ENCODE data around the gene TAF4B. TPM values are rescaled to one million over a fixed set of nuclear protein-coding genes. Genes with fewer than 3 reads are reported as not detected.

Gene TAF4B
- total and polyA plus RNA-seq, 2 of the 8 experiments (the other 6 are each of a cell fraction or from before 2014, with no cell fraction given): 9.3 to 19.8 TPM

DNA sequence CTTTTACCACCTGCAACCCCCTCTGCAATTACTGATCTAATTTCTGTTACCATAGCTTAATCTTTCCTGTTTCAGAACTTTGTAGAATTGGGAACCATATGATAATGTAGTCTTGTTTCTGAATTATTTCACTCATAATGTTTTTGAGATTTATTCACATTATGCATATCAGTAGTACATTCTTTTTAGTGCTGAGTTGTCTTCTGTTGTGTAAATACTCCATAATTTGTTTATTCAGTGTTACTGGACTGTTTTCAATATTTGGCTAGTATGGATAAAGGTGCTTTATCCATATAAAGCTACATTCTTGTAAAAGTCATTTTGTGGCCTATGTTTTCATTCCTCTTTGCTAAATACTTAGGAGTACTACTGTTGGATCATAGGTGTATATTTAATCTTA, 152.5 kb downstream of the TAF4B start (continued):
- TF ChIP-seq, protein P1, sequence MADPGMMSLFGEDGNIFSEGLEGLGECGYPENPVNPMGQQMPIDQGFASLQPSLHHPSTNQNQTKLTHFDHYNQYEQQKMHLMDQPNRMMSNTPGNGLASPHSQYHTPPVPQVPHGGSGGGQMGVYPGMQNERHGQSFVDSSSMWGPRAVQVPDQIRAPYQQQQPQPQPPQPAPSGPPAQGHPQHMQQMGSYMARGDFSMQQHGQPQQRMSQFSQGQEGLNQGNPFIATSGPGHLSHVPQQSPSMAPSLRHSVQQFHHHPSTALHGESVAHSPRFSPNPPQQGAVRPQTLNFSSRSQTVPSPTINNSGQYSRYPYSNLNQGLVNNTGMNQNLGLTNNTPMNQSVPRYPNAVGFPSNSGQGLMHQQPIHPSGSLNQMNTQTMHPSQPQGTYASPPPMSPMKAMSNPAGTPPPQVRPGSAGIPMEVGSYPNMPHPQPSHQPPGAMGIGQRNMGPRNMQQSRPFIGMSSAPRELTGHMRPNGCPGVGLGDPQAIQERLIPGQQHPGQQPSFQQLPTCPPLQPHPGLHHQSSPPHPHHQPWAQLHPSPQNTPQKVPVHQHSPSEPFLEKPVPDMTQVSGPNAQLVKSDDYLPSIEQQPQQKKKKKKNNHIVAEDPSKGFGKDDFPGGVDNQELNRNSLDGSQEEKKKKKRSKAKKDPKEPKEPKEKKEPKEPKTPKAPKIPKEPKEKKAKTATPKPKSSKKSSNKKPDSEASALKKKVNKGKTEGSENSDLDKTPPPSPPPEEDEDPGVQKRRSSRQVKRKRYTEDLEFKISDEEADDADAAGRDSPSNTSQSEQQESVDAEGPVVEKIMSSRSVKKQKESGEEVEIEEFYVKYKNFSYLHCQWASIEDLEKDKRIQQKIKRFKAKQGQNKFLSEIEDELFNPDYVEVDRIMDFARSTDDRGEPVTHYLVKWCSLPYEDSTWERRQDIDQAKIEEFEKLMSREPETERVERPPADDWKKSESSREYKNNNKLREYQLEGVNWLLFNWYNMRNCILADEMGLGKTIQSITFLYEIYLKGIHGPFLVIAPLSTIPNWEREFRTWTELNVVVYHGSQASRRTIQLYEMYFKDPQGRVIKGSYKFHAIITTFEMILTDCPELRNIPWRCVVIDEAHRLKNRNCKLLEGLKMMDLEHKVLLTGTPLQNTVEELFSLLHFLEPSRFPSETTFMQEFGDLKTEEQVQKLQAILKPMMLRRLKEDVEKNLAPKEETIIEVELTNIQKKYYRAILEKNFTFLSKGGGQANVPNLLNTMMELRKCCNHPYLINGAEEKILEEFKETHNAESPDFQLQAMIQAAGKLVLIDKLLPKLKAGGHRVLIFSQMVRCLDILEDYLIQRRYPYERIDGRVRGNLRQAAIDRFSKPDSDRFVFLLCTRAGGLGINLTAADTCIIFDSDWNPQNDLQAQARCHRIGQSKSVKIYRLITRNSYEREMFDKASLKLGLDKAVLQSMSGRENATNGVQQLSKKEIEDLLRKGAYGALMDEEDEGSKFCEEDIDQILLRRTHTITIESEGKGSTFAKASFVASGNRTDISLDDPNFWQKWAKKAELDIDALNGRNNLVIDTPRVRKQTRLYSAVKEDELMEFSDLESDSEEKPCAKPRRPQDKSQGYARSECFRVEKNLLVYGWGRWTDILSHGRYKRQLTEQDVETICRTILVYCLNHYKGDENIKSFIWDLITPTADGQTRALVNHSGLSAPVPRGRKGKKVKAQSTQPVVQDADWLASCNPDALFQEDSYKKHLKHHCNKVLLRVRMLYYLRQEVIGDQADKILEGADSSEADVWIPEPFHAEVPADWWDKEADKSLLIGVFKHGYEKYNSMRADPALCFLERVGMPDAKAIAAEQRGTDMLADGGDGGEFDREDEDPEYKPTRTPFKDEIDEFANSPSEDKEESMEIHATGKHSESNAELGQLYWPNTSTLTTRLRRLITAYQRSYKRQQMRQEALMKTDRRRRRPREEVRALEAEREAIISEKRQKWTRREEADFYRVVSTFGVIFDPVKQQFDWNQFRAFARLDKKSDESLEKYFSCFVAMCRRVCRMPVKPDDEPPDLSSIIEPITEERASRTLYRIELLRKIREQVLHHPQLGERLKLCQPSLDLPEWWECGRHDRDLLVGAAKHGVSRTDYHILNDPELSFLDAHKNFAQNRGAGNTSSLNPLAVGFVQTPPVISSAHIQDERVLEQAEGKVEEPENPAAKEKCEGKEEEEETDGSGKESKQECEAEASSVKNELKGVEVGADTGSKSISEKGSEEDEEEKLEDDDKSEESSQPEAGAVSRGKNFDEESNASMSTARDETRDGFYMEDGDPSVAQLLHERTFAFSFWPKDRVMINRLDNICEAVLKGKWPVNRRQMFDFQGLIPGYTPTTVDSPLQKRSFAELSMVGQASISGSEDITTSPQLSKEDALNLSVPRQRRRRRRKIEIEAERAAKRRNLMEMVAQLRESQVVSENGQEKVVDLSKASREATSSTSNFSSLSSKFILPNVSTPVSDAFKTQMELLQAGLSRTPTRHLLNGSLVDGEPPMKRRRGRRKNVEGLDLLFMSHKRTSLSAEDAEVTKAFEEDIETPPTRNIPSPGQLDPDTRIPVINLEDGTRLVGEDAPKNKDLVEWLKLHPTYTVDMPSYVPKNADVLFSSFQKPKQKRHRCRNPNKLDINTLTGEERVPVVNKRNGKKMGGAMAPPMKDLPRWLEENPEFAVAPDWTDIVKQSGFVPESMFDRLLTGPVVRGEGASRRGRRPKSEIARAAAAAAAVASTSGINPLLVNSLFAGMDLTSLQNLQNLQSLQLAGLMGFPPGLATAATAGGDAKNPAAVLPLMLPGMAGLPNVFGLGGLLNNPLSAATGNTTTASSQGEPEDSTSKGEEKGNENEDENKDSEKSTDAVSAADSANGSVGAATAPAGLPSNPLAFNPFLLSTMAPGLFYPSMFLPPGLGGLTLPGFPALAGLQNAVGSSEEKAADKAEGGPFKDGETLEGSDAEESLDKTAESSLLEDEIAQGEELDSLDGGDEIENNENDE (IDR thresholded peaks at IDR 0.05; ENCODE audit: insufficient replicate concordance, low read length): no peak
- TF ChIP-seq KDM5A (IDR thresholded peaks at IDR 0.05; ENCODE audit: low read length) (no peak), SP1 (IDR thresholded peaks at IDR 0.05; ENCODE audit: low read depth, low read length) (no peak)
